GM23338 (cell line): ENCODE data around the gene AJM1.
"Not testable (repeated sequence)": the region's sequence is repeated elsewhere in the genome, so short reads cannot be mapped to it uniquely, and the experiment has no call there.

Source experiments
- CREB1 ChIP-seq: fragments of 250-450 bp; sonication (Bioruptor Pico); IDR thresholded peaks from 2 replicates; pipeline ENCODE4 v1.5.0; 2020; ENCODE audit warnings: low read depth, mild to moderate bottlenecking, moderate library complexity
- EZH2 ChIP-seq: fragments of 200-600 bp; sonication (generic); IDR thresholded peaks from one replicate; pipeline ENCODE4 v1.8.0; 2017; ENCODE audit warnings: antibody characterized with exemption, mild to moderate bottlenecking, low read depth; ENCODE audit not compliant: unreplicated experiment
- EZH2phosphoT487 ChIP-seq: fragments of 200-600 bp; sonication (generic); IDR thresholded peaks from one replicate; pipeline ENCODE4 v1.8.1; 2018; ENCODE audit warnings: antibody characterized with exemption; ENCODE audit not compliant: unreplicated experiment
- NANOG ChIP-seq: IDR thresholded peaks from 2 replicates; pipeline ENCODE4 v1.6.1; 2016; ENCODE audit warnings: antibody characterized with exemption, borderline replicate concordance
- POLR2AphosphoS5 ChIP-seq: IDR thresholded peaks from 2 replicates; pipeline ENCODE4 v1.6.1; 2016; ENCODE audit warnings: antibody characterized with exemption, low read depth
- STAT1 ChIP-seq: IDR thresholded peaks from one replicate; pipeline ENCODE4 v1.6.1; 2016; ENCODE audit warnings: antibody characterized with exemption; ENCODE audit not compliant: unreplicated experiment
- ZNF114 ChIP-seq: fragments of 250-450 bp; sonication (Bioruptor Pico); IDR thresholded peaks from 2 replicates; pipeline ENCODE4 v1.5.0; 2020; ENCODE audit warnings: mild to moderate bottlenecking, moderate library complexity
- TF ChIP-seq, protein P1 (sequence below), 2 experiments: fragments of 200-600 bp in 1 of 2; sonication (generic) in 1 of 2; conservative IDR thresholded peaks; 2 replicates each; pipeline versions ENCODE4 v1.5.1 to v1.6.1; 2016 to 2017; ENCODE audit warnings: antibody characterized with exemption in 2 of 2, low read depth in 2 of 2, mild to moderate bottlenecking in 2 of 2, moderate library complexity in 1 of 2
- TF ChIP-seq, protein P2 (sequence below): IDR thresholded peaks from one replicate; pipeline ENCODE4 v1.6.1; 2018; ENCODE audit warnings: antibody characterized with exemption; ENCODE audit not compliant: unreplicated experiment
- TF ChIP-seq, protein P3 (sequence below): fragments of 250-450 bp; sonication (Bioruptor Pico); IDR thresholded peaks from 2 replicates; pipeline ENCODE4 v1.5.0; 2020; ENCODE audit warnings: mild to moderate bottlenecking, moderate library complexity

DNA sequence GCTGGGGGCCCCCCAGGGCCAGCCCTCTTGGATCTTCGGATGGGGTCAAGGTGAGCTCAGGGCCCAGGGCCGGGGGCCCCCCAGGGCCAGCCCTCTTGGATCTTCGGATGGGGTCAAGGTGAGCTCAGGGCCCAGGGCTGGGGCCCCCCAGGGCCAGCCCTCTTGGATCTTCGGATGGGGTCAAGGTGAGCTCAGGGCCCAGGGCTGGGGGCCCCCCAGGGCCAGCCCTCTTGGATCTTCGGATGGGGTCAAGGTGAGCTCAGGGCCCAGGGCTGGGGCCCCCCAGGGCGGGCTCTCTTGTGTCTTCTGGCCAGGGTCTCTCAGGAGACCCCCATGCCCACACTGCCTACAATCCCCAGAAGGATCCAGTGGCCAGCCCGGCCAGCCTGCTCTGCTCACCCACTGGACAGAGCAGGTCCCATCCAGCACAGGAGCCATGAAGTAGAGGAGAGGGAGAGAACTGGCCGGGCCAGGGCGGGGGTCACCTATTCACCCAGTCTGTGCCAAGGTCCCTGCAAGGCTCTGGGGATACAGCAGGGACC lies 39.2 kb upstream of the AJM1 start:
- TF ChIP-seq EZH2; POLR2AphosphoS5; EZH2phosphoT487; CREB1; STAT1; ZNF114 (CRISPR knock-in tag); NANOG: not testable (repeated sequence)
- TF ChIP-seq, protein P1, sequence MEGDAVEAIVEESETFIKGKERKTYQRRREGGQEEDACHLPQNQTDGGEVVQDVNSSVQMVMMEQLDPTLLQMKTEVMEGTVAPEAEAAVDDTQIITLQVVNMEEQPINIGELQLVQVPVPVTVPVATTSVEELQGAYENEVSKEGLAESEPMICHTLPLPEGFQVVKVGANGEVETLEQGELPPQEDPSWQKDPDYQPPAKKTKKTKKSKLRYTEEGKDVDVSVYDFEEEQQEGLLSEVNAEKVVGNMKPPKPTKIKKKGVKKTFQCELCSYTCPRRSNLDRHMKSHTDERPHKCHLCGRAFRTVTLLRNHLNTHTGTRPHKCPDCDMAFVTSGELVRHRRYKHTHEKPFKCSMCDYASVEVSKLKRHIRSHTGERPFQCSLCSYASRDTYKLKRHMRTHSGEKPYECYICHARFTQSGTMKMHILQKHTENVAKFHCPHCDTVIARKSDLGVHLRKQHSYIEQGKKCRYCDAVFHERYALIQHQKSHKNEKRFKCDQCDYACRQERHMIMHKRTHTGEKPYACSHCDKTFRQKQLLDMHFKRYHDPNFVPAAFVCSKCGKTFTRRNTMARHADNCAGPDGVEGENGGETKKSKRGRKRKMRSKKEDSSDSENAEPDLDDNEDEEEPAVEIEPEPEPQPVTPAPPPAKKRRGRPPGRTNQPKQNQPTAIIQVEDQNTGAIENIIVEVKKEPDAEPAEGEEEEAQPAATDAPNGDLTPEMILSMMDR (conservative IDR thresholded peaks at IDR 0.05; ENCODE audit: low read depth in 2 of 2), result not testable (repeated sequence)
- TF ChIP-seq, protein P2, sequence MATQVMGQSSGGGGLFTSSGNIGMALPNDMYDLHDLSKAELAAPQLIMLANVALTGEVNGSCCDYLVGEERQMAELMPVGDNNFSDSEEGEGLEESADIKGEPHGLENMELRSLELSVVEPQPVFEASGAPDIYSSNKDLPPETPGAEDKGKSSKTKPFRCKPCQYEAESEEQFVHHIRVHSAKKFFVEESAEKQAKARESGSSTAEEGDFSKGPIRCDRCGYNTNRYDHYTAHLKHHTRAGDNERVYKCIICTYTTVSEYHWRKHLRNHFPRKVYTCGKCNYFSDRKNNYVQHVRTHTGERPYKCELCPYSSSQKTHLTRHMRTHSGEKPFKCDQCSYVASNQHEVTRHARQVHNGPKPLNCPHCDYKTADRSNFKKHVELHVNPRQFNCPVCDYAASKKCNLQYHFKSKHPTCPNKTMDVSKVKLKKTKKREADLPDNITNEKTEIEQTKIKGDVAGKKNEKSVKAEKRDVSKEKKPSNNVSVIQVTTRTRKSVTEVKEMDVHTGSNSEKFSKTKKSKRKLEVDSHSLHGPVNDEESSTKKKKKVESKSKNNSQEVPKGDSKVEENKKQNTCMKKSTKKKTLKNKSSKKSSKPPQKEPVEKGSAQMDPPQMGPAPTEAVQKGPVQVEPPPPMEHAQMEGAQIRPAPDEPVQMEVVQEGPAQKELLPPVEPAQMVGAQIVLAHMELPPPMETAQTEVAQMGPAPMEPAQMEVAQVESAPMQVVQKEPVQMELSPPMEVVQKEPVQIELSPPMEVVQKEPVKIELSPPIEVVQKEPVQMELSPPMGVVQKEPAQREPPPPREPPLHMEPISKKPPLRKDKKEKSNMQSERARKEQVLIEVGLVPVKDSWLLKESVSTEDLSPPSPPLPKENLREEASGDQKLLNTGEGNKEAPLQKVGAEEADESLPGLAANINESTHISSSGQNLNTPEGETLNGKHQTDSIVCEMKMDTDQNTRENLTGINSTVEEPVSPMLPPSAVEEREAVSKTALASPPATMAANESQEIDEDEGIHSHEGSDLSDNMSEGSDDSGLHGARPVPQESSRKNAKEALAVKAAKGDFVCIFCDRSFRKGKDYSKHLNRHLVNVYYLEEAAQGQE, result not testable (repeated sequence)
- TF ChIP-seq, protein P3, sequence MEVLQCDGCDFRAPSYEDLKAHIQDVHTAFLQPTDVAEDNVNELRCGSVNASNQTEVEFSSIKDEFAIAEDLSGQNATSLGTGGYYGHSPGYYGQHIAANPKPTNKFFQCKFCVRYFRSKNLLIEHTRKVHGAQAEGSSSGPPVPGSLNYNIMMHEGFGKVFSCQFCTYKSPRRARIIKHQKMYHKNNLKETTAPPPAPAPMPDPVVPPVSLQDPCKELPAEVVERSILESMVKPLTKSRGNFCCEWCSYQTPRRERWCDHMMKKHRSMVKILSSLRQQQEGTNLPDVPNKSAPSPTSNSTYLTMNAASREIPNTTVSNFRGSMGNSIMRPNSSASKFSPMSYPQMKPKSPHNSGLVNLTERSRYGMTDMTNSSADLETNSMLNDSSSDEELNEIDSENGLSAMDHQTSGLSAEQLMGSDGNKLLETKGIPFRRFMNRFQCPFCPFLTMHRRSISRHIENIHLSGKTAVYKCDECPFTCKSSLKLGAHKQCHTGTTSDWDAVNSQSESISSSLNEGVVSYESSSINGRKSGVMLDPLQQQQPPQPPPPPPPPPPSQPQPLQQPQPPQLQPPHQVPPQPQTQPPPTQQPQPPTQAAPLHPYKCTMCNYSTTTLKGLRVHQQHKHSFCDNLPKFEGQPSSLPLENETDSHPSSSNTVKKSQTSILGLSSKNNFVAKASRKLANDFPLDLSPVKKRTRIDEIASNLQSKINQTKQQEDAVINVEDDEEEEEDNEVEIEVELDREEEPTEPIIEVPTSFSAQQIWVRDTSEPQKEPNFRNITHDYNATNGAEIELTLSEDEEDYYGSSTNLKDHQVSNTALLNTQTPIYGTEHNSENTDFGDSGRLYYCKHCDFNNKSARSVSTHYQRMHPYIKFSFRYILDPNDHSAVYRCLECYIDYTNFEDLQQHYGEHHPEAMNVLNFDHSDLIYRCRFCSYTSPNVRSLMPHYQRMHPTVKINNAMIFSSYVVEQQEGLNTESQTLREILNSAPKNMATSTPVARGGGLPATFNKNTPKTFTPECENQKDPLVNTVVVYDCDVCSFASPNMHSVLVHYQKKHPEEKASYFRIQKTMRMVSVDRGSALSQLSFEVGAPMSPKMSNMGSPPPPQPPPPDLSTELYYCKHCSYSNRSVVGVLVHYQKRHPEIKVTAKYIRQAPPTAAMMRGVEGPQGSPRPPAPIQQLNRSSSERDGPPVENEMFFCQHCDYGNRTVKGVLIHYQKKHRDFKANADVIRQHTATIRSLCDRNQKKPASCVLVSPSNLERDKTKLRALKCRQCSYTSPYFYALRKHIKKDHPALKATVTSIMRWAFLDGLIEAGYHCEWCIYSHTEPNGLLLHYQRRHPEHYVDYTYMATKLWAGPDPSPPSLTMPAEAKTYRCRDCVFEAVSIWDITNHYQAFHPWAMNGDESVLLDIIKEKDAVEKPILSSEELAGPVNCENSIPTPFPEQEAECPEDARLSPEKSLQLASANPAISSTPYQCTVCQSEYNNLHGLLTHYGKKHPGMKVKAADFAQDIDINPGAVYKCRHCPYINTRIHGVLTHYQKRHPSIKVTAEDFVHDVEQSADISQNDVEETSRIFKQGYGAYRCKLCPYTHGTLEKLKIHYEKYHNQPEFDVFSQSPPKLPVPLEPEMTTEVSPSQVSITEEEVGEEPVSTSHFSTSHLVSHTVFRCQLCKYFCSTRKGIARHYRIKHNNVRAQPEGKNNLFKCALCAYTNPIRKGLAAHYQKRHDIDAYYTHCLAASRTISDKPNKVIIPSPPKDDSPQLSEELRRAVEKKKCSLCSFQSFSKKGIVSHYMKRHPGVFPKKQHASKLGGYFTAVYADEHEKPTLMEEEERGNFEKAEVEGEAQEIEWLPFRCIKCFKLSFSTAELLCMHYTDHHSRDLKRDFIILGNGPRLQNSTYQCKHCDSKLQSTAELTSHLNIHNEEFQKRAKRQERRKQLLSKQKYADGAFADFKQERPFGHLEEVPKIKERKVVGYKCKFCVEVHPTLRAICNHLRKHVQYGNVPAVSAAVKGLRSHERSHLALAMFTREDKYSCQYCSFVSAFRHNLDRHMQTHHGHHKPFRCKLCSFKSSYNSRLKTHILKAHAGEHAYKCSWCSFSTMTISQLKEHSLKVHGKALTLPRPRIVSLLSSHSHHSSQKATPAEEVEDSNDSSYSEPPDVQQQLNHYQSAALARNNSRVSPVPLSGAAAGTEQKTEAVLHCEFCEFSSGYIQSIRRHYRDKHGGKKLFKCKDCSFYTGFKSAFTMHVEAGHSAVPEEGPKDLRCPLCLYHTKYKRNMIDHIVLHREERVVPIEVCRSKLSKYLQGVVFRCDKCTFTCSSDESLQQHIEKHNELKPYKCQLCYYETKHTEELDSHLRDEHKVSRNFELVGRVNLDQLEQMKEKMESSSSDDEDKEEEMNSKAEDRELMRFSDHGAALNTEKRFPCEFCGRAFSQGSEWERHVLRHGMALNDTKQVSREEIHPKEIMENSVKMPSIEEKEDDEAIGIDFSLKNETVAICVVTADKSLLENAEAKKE (CRISPR knock-in tag), result not testable (repeated sequence)
